KMS-11 (cell line): Measurements from ENCODE around the gene KDM2B.

Experiments used
- H2AFZ ChIP-seq: fragments of 200-600 bp; sonication (generic); 2 replicates; pipeline ENCODE4 v1.6.1; 2016; ENCODE audit warnings: antibody characterized with exemption, mixed run types, low read depth
- H3K27ac ChIP-seq: fragments of 200-600 bp; sonication (generic); 2 replicates; pipeline ENCODE4 v1.6.1; 2016; ENCODE audit warnings: mild to moderate bottlenecking, mixed run types
- H3K27me3 ChIP-seq: fragments of 200-600 bp; sonication (generic); 2 replicates; pipeline ENCODE4 v1.6.1; 2017; ENCODE audit warnings: mild to moderate bottlenecking, low read depth, mixed run types, moderate library complexity; ENCODE audit not compliant: insufficient read depth
- H3K36me3 ChIP-seq: fragments of 200-600 bp; sonication (generic); 2 replicates; pipeline ENCODE4 v1.6.1; 2017; ENCODE audit warnings: mild to moderate bottlenecking, mixed run types; ENCODE audit not compliant: insufficient read depth
- H3K4me1 ChIP-seq: fragments of 200-600 bp; sonication (generic); 2 replicates; pipeline ENCODE4 v1.6.1; 2016; ENCODE audit warnings: mild to moderate bottlenecking, low read depth, mixed run types; ENCODE audit not compliant: poor library complexity, severe bottlenecking
- H3K4me2 ChIP-seq: fragments of 200-600 bp; sonication (generic); 2 replicates; pipeline ENCODE4 v1.7.0; 2016; ENCODE audit warnings: mild to moderate bottlenecking, mixed run types
- H3K4me3 ChIP-seq: fragments of 200-600 bp; sonication (generic); IDR thresholded peaks from 2 replicates; pipeline ENCODE4 v1.6.1; 2017; ENCODE audit warnings: low read depth, low read length, mixed read lengths; ENCODE audit not compliant: insufficient read depth
- H3K79me2 ChIP-seq: fragments of 200-600 bp; sonication (generic); 2 replicates; pipeline ENCODE4 v1.6.1; 2016; ENCODE audit warnings: low read depth, mixed run types; ENCODE audit not compliant: insufficient read depth
- H3K9ac ChIP-seq: fragments of 200-600 bp; sonication (generic); 2 replicates; pipeline ENCODE4 v1.6.1; 2016; ENCODE audit warnings: mild to moderate bottlenecking, mixed run types
- H4K20me1 ChIP-seq: fragments of 200-600 bp; sonication (generic); 2 replicates; pipeline ENCODE4 v1.6.1; 2016; ENCODE audit warnings: mild to moderate bottlenecking, mixed run types; ENCODE audit not compliant: insufficient read depth
- CTCF ChIP-seq: fragments of 200-600 bp; sonication (generic); conservative IDR thresholded peaks from 2 replicates; pipeline ENCODE4 v1.6.1; 2017; ENCODE audit warnings: low read depth, mild to moderate bottlenecking, antibody characterized with exemption, low read length, moderate library complexity, mixed read lengths

The KDM2B gene

GRCh38 chr12:121535150-121536053 lies 45.4 kb downstream of the KDM2B start:
- Histone ChIP-seq H3K4me2 (peak overlapping the region; percentile 71), H3K4me1 (peaks cover 23% of the 10 kb centered on the region), H3K27me3 (no peaks in the 10 kb centered on the region), H2AFZ (peak overlapping the region; percentile 54), H3K27ac (peak overlapping the region; percentile 83), H3K36me3 (no peaks in the 10 kb centered on the region), H3K79me2 (no peaks in the 10 kb centered on the region), H3K4me3 (no peak overlapping the region), H4K20me1 (no peaks in the 10 kb centered on the region), H3K9ac (peak overlapping the region; percentile 75; the same call in 1 of the 2 replicates)
- TF ChIP-seq CTCF: no peak

GRCh38 chr12:121534495-121535148 lies 46.2 kb downstream of the KDM2B start:
- H3K27me3 ChIP-seq: no peaks in the 10 kb centered on the region
- H3K79me2 ChIP-seq: no peaks in the 10 kb centered on the region
- peak overlapping the region; percentile 83 for H3K27ac ChIP-seq
- no peaks in the 10 kb centered on the region for H4K20me1 ChIP-seq
- H3K4me1 ChIP-seq: peaks cover 23% of the 10 kb centered on the region
- no peak overlapping the region for H2AFZ ChIP-seq
- TF ChIP-seq CTCF: no peak
- no peak overlapping the region for H3K4me3 ChIP-seq
- peak overlapping the region; percentile 71; the same call in 1 of the 2 replicates for H3K4me2 ChIP-seq
- H3K9ac ChIP-seq: 0 out of 2 replicates have a peak overlapping the region, but pooled peaks have one; percentile 75
- no peaks in the 10 kb centered on the region for H3K36me3 ChIP-seq

GRCh38 chr12:121533394-121534090 lies 47.3 kb downstream of the KDM2B start:
- no peak for TF ChIP-seq CTCF
- Histone ChIP-seq H4K20me1 (no peaks in the 10 kb centered on the region), H3K79me2 (0 out of 2 replicates have a peak, but pooled peaks cover 4% of the 10 kb centered on the region), H3K27ac (no peak overlapping the region), H3K36me3 (no peaks in the 10 kb centered on the region), H3K4me3 (no peak overlapping the region), H3K4me2 (no peak overlapping the region), H3K9ac (no peak overlapping the region), H2AFZ (no peak overlapping the region), H3K27me3 (no peaks in the 10 kb centered on the region), H3K4me1 (peaks cover 12% of the 10 kb centered on the region)

- Histone ChIP-seq H3K4me3 (no peak overlapping the region), H3K79me2 (0 out of 2 replicates have a peak, but pooled peaks cover 4% of the 10 kb centered on the region), H2AFZ (no peak overlapping the region), H3K27ac (no peak overlapping the region), H3K4me1 (peaks cover 12% of the 10 kb centered on the region), H3K4me2 (no peak overlapping the region), H3K9ac (no peak overlapping the region), H3K36me3 (no peaks in the 10 kb centered on the region), H4K20me1 (no peaks in the 10 kb centered on the region), H3K27me3 (no peaks in the 10 kb centered on the region)
- TF ChIP-seq CTCF: no peak
These were observed 48.1 kb downstream of the KDM2B start for GRCh38 chr12:121532503-121533393.
